DND-41 (cell line): ENCODE data around the gene TACO1.

Experiments used
- ATAC-seq: fragments of 200-7000 bp; cut with Tn5 transposase; 3 replicates; pipeline ENCODE4 v1.9.1; 2021; ENCODE audit warnings: low read depth; ENCODE audit not compliant: insufficient read depth
- DNase-seq: peaks from one replicate; pipeline ENCODE4 v3.0.0-alpha.2; 2020
- H2AFZ ChIP-seq: 2 replicates; pipeline ENCODE4 v1.6.0; 2012; ENCODE audit warnings: low read depth, low read length
- H3K27ac ChIP-seq: 2 replicates; pipeline ENCODE4 v1.5.1; 2012; ENCODE audit warnings: low read length, inconsistent platforms
- H3K27me3 ChIP-seq: fragments of 200-600 bp; sonication (generic); 2 replicates; pipeline ENCODE4 v1.6.0; 2012; ENCODE audit warnings: low read length, mild to moderate bottlenecking, inconsistent platforms; ENCODE audit not compliant: insufficient read depth, poor library complexity
- H3K36me3 ChIP-seq: 2 replicates; pipeline ENCODE4 v1.5.1; 2012; ENCODE audit warnings: low read length, inconsistent platforms; ENCODE audit not compliant: insufficient read depth
- H3K4me1 ChIP-seq: 2 replicates; pipeline ENCODE4 v1.5.1; 2012; ENCODE audit warnings: mild to moderate bottlenecking, low read length; ENCODE audit not compliant: insufficient read depth
- H3K4me2 ChIP-seq: 2 replicates; pipeline ENCODE4 v1.6.0; 2012; ENCODE audit warnings: mild to moderate bottlenecking, moderate library complexity, low read length, inconsistent platforms; ENCODE audit not compliant: insufficient read depth
- H3K4me3 ChIP-seq, 2 experiments: fragments of 200-600 bp in 1 of 2; shearing (Covaris generic) in 1 of 2; 2 replicates each; pipeline ENCODE4 v1.5.1; 2012 to 2016; ENCODE audit warnings: inconsistent platforms in 2 of 2, low read length in 2 of 2, mild to moderate bottlenecking in 2 of 2, low read depth in 1 of 2, moderate library complexity in 1 of 2
- H3K79me2 ChIP-seq: 2 replicates; pipeline ENCODE4 v1.6.0; 2012; ENCODE audit warnings: low read length, inconsistent platforms; ENCODE audit not compliant: insufficient read depth
- H3K9ac ChIP-seq: 2 replicates; pipeline ENCODE4 v1.6.0; 2012; ENCODE audit warnings: low read depth, mild to moderate bottlenecking, inconsistent platforms, low read length, moderate library complexity
- H3K9me3 ChIP-seq: 2 replicates; pipeline ENCODE4 v1.5.1; 2012; ENCODE audit warnings: low read length, moderate library complexity, mild to moderate bottlenecking, inconsistent platforms; ENCODE audit not compliant: insufficient read depth, severe bottlenecking
- H4K20me1 ChIP-seq: 2 replicates; pipeline ENCODE4 v1.6.0; 2012; ENCODE audit warnings: low read length; ENCODE audit not compliant: insufficient read depth
- CTCF ChIP-seq: IDR thresholded peaks from 2 replicates; pipeline ENCODE4 v1.5.1; 2012; ENCODE audit warnings: borderline replicate concordance, low read length, moderate library complexity, mild to moderate bottlenecking; ENCODE audit not compliant: poor library complexity, severe bottlenecking; ENCODE audit errors: extremely low read depth
- EZH2 ChIP-seq: IDR thresholded peaks from 3 replicates; pipeline ENCODE4 v1.6.1; 2012; ENCODE audit warnings: borderline replicate concordance, low read depth, mild to moderate bottlenecking, moderate library complexity, low read length, inconsistent platforms; ENCODE audit not compliant: severe bottlenecking

The TACO1 gene

GRCh38 chr17:63624531-63624880 lies 23.8 kb downstream of the TACO1 start:
- peaks cover 67% of the 10 kb centered on the region for H3K79me2 ChIP-seq
- H3K9me3 ChIP-seq = no peaks in the 10 kb centered on the region
- H2AFZ ChIP-seq = no peak overlapping the region
- peak overlapping the region; percentile 71 for H3K4me2 ChIP-seq
- peaks cover 36% of the 10 kb centered on the region for H4K20me1 ChIP-seq
- H3K27ac ChIP-seq = no peak overlapping the region
- H3K9ac ChIP-seq = 0 out of 2 replicates have a peak overlapping the region, but pooled peaks have one; percentile 1
- peak overlapping the region in 1 of 2 experiments; percentile 80; a peak in 1 of 4 replicates for H3K4me3 ChIP-seq
- peaks cover 36% of the 10 kb centered on the region for H3K4me1 ChIP-seq
- H3K27me3 ChIP-seq = no peaks in the 10 kb centered on the region
- H3K36me3 ChIP-seq = peaks cover under 1% of the 10 kb centered on the region
- TF ChIP-seq EZH2 (no peak), CTCF (no peak)
- DNase-seq (no peak), ATAC-seq (no peak)

GRCh38 chr17:63626551-63627180 lies 26.0 kb downstream of the TACO1 start:
- Histone ChIP-seq H3K9me3 (no peaks in the 10 kb centered on the region), H3K4me1 (peaks cover 29% of the 10 kb centered on the region), H3K4me3 (no peak overlapping the region), H3K4me2 (no peak overlapping the region), H3K27me3 (no peaks in the 10 kb centered on the region), H3K9ac (no peak overlapping the region), H3K36me3 (peaks cover 9% of the 10 kb centered on the region), H3K27ac (no peak overlapping the region), H2AFZ (no peak overlapping the region), H4K20me1 (peaks cover 50% of the 10 kb centered on the region), H3K79me2 (peaks cover 89% of the 10 kb centered on the region)
- no peak for TF ChIP-seq CTCF
- no peak for TF ChIP-seq EZH2
- DNase-seq (no peak), ATAC-seq (no peak)

- Histone ChIP-seq H3K27me3 (no peaks in the 10 kb centered on the region), H3K9me3 (no peaks in the 10 kb centered on the region), H3K4me2 (no peak overlapping the region), H3K9ac (no peak overlapping the region), H3K36me3 (peaks cover 35% of the 10 kb centered on the region), H3K4me1 (peaks cover 14% of the 10 kb centered on the region), H2AFZ (no peak overlapping the region), H3K27ac (peak overlapping the region; percentile 7; the same call in 1 of the 2 replicates), H4K20me1 (peaks cover 47% of the 10 kb centered on the region), H3K79me2 (peaks cover 83% of the 10 kb centered on the region), H3K4me3 (no peak overlapping the region)
- TF ChIP-seq EZH2 (no peak), CTCF (no peak)
- DNase-seq (no peak), ATAC-seq (no peak)
Measured at GRCh38 chr17:63629627-63630026, 28.9 kb downstream of the TACO1 start.

- peaks cover 49% of the 10 kb centered on the region for H3K36me3 ChIP-seq
- peaks cover 69% of the 10 kb centered on the region for H3K79me2 ChIP-seq
- no peaks in the 10 kb centered on the region for H3K27me3 ChIP-seq
- no peak overlapping the region for H3K4me3 ChIP-seq
- no peak overlapping the region for H2AFZ ChIP-seq
- H3K9ac ChIP-seq = no peak overlapping the region
- H3K4me1 ChIP-seq = 0 out of 2 replicates have a peak, but pooled peaks cover 3% of the 10 kb centered on the region
- H3K4me2 ChIP-seq = no peak overlapping the region
- H4K20me1 ChIP-seq = peaks cover 36% of the 10 kb centered on the region
- TF ChIP-seq CTCF (no peak), EZH2 (no peak)
- ATAC-seq = no peak
- no peak overlapping the region for H3K27ac ChIP-seq
- H3K9me3 ChIP-seq = no peaks in the 10 kb centered on the region
- DNase-seq = no peak
Measured at GRCh38 chr17:63631062-63631461, 30.4 kb downstream of the TACO1 start.
